Heart left ventricle (tissue), 13 donors: ENCODE results near the gene MRPS34.

Experiments used
- CTCF ChIP-seq, 12 donors: fragments of 200-600 bp; sonication (generic) in 4 of 12; IDR thresholded peaks; one replicate each; pipeline versions ENCODE4 v1.5.0 to v1.8.0; 2018 to 2022; ENCODE audit warnings: antibody characterized with exemption in 12 of 12, mild to moderate bottlenecking in 5 of 12
- POLR2A ChIP-seq, 2 donors: fragments of 450-650 bp; IDR thresholded peaks; one replicate each; pipeline ENCODE4 v1.6.1; 2017; ENCODE audit warnings: antibody characterized with exemption in 2 of 2, mild to moderate bottlenecking in 2 of 2, moderate library complexity in 2 of 2
- donor health status: ischemic (EF 13 %, LVEDD 7.1; RV severe dilation, severe dysfunction).
- donor health status: DM: no; HTN: yes; CAD: no.
- donor health status: DM: no; HTN: no; CAD: no.
- donor health status: ischemic (EF 25% LVEDD 6.9; RV normal size, moderate dysfunction).
- donor health status: ischemic (EF 25% LVEDD 5.7; RV mildly dilated, moderate dysfunction).
- donor health status: ischemic (EF 35%, LVEDD 5.7; RV mildly dilated, moderate dysfunction).
- donor health status: nonischemic (EF 11% LVEDD 7.7; RV severe dilation, severe dysfunction).
- donor health status: DM: yes; HTN: yes; CAD: no.
- donor health status: PGD.
- donor health status: ischemic (EF 29% LVEDD 5.4; RV normal size, mild dysfunction).
- donor health status: nonischemic (EF 23%, LVEDD 6.1; RV moderate dilation, normal function).

GRCh38 chr16:1727651-1728624, 45.0 kb downstream of the MRPS34 start:
- TF ChIP-seq CTCF (IDR thresholded peaks at IDR 0.05) (no peak), POLR2A (IDR thresholded peaks at IDR 0.05) (no peak)
